Liver (tissue), 3 donors: ENCODE results near the gene FYB2.

Experiments
- ATF3 ChIP-seq: IDR thresholded peaks from 2 replicates; pipeline ENCODE4 v1.6.1; 2016; ENCODE audit warnings: antibody characterized with exemption
- CTCF ChIP-seq: fragments of 150-350 bp; IDR thresholded peaks from 2 replicates; pipeline ENCODE4 v1.5.1; 2017; ENCODE audit warnings: improper control_type of control experiment, low read depth, low read length; ENCODE audit not compliant: missing input control
- JUND ChIP-seq, 2 donors: IDR thresholded peaks; 2 replicates each; pipeline ENCODE4 v1.6.1; 2016; ENCODE audit warnings: antibody characterized with exemption in 2 of 2
- RAD21 ChIP-seq, 2 donors: IDR thresholded peaks; 2 replicates each; pipeline ENCODE4 v1.6.1; 2016; ENCODE audit warnings: antibody characterized with exemption in 2 of 2, mild to moderate bottlenecking in 2 of 2
- SP1 ChIP-seq: IDR thresholded peaks from 2 replicates; pipeline ENCODE4 v1.6.1; 2018; ENCODE audit warnings: antibody characterized with exemption, mild to moderate bottlenecking
- TAF1 ChIP-seq: conservative IDR thresholded peaks from 2 replicates; pipeline ENCODE4 v1.6.1; 2016; ENCODE audit warnings: antibody characterized with exemption, mild to moderate bottlenecking
- donor health status: healthy.
- donor health status: healthy.

GRCh38 chr1:56675763-56676162, 143.4 kb downstream of the FYB2 start:
- TF ChIP-seq CTCF (no peak), ATF3 (no peak), JUND (IDR thresholded peaks at IDR 0.05) (no peak), TAF1 (no peak), SP1 (no peak), RAD21 (IDR thresholded peaks at IDR 0.05) (no peak)
